Measurements from ENCODE around the gene TP53TG5. TPM values are rescaled to one million over a fixed set of nuclear protein-coding genes. Genes with fewer than 3 reads are reported as not detected.

TP53TG5 gene
- total and polyA plus RNA-seq, 2 of the 8 experiments (the other 6 are each of a cell fraction or from before 2014, with no cell fraction given), result not detected

- Histone ChIP-seq H3K14ac (ENCODE audit: insufficient read length) (no peak overlapping the region), H2BK5ac (ENCODE audit: low read depth, low read length) (no peak overlapping the region), H4K5ac (ENCODE audit: insufficient read length, low read depth, low read length) (no peak overlapping the region), H4K91ac (replicated peaks; ENCODE audit: insufficient read length, low read length) (no peak overlapping the region), H3K9ac (replicated peaks in 1 of 4; ENCODE audit: extremely low read depth in 1 of 4, low read depth in 3 of 4, low read length in 3 of 4) (no peak overlapping the region), H2BK120ac (replicated peaks; ENCODE audit: low read depth, low read length) (no peak overlapping the region), H2BK12ac (ENCODE audit: low read depth, low read length) (no peak overlapping the region), H3K36me3 (ENCODE audit: control insufficient read depth in 2 of 4, insufficient read depth in 4 of 4, low read length in 3 of 4) (no peaks in the 10 kb centered on the region), H3K4me1 (replicated peaks in 1 of 4; ENCODE audit: control insufficient read depth in 3 of 4, insufficient read depth in 4 of 4, low read length in 3 of 4) (peaks cover 0 to 11% (median 5%) of the 10 kb centered on the region in 4 experiments; a peak in 4 of 7 replicates), H3K27ac (ENCODE audit: low read depth, low read length) (no peak overlapping the region), H3K4me2 (ENCODE audit: insufficient read depth in 1 of 2, low read depth in 2 of 2, low read length in 2 of 2) (no peak overlapping the region), H3K23ac (ENCODE audit: insufficient read length) (no peak overlapping the region), H3K79me1 (ENCODE audit: low read depth, low read length) (no peaks in the 10 kb centered on the region), H3K9me3 (ENCODE audit: insufficient read depth in 2 of 2, low read depth in 1 of 2, low read length in 1 of 2) (no peaks in the 10 kb centered on the region), H3K18ac (ENCODE audit: extremely low read depth, low read length) (no peak overlapping the region), H2AFZ (ENCODE audit: low read length) (no peak overlapping the region), H3K79me2 (ENCODE audit: control insufficient read depth in 1 of 2, insufficient read depth in 2 of 2, low read length in 2 of 2) (no peaks in the 10 kb centered on the region), H3K4me3 (ENCODE audit: extremely low read depth in 1 of 4, insufficient read depth in 2 of 4, low read depth in 3 of 4, low read length in 4 of 4) (no peak overlapping the region), H2BK15ac (ENCODE audit: low read length) (no peak overlapping the region; the same call in 1 of the 2 replicates), H3K56ac (replicated peaks; ENCODE audit: insufficient read length, low read depth, low read length) (no peak overlapping the region), H3K23me2 (ENCODE audit: low read depth, low read length) (no peaks in the 10 kb centered on the region), H2AK5ac (ENCODE audit: low read depth, low read length) (no peak overlapping the region), H2BK20ac (ENCODE audit: low read length) (no peak overlapping the region), H3K27me3 (replicated peaks in 1 of 4; ENCODE audit: control insufficient read depth in 3 of 4, extremely low read depth in 1 of 4, insufficient read depth in 3 of 4, low read length in 3 of 4) (no peaks in the 10 kb centered on the region), H3K4ac (replicated peaks; ENCODE audit: insufficient read length, low read depth, low read length) (no peak overlapping the region), H4K20me1 (replicated peaks in 1 of 2; ENCODE audit: control insufficient read depth in 1 of 2, insufficient read depth in 2 of 2, low read length in 2 of 2) (no peaks in the 10 kb centered on the region), H4K8ac (ENCODE audit: extremely low read depth, insufficient read depth, low read length) (no peak overlapping the region)
- ChIA-PET CTCF (ENCODE audit: partially characterized antibody) (interaction anchor here (0.7 to 2.4 kb wide), 8 partner anchors 11 to 95 kb away, joined by 3 to 12 read pairs (median 4); no protein-coding TSS in a partner anchor), POLR2A (ENCODE audit: partially characterized antibody) (interaction anchor here (0.7 to 13.2 kb wide), 4 partner anchors 8 to 61 kb away, joined by 3 to 113 read pairs (median 4); partner anchors contain the start of gene SDC4)
- 79% methylated on average over 9 of the region's 9 CpGs; no CpG with 5 or more reads in 1 of the 2 experiments for WGBS, 2 experiments (ENCODE audit: extremely low coverage in 1 of 2, insufficient coverage in 1 of 2, insufficient read length in 1 of 2, insufficient replicate concordance in 2 of 2, low coverage in 1 of 2, low lambda C conversion rate in 2 of 2, missing lambda C conversion rate in 1 of 2)
- DNase-seq (ENCODE audit: low read depth in 1 of 2, low spot score in 2 of 2), result no peak
- FAIRE-seq, result no peak
- TF ChIP-seq MAX (IDR thresholded peaks at IDR 0.05) (no peak), FOSL1 (IDR thresholded peaks at IDR 0.05; ENCODE audit: insufficient read depth, low read depth, low read length) (no peak), PHF8 (conservative IDR thresholded peaks at IDR 0.05; ENCODE audit: low read depth, low read length) (no peak), POLR2AphosphoS5 (IDR thresholded peaks at IDR 0.05; ENCODE audit: low read depth, low read length) (no peak), ATF2 (IDR thresholded peaks at IDR 0.05; ENCODE audit: low read length) (no peak), EZH2 (IDR thresholded peaks at IDR 0.05; ENCODE audit: low read depth, low read length, severe bottlenecking) (no peak), EGR1 (IDR thresholded peaks at IDR 0.05; ENCODE audit: borderline replicate concordance, low read depth, low read length) (no peak)
These were observed 23.5 kb downstream of the TP53TG5 start for GRCh38 chr20:45354423-45355208.

Data from H1 (cell line).